Gastroesophageal sphincter (tissue), 4 donors: ENCODE measurements around the gene CAMTA2. TPM values are rescaled to one million over a fixed set of nuclear protein-coding genes. Genes with fewer than 3 reads are reported as not detected.

Experiments used
- ATAC-seq: fragments of 150-250 bp; one replicate; pipeline ENCODE4 v1.9.1; 2016; ENCODE audit warnings: mild to moderate bottlenecking, moderate library complexity
- H3K27ac ChIP-seq, 4 donors: fragments of 200-600 bp; sonication (generic) in 3 of 4; 1 replicate in 3 of 4; 2 replicates in 1 of 4; pipeline ENCODE4 v1.5.1; 2016 to 2019
- H3K27me3 ChIP-seq: fragments of 200-600 bp; sonication (generic); one replicate; pipeline ENCODE4 v1.5.1; 2019
- H3K36me3 ChIP-seq, 2 donors: fragments of 200-600 bp; sonication (generic); one replicate each; pipeline ENCODE4 v1.5.1; 2019; ENCODE audit warnings: control low read depth in 1 of 2
- H3K4me1 ChIP-seq, 3 donors: fragments of 200-600 bp; sonication (generic); 1 replicate in 2 of 3; 2 replicates in 1 of 3; pipeline ENCODE4 v1.5.1; 2016 to 2019; ENCODE audit warnings: control low read depth in 2 of 3
- H3K4me3 ChIP-seq, 2 donors: fragments of 200-600 bp; sonication (generic); one replicate each; pipeline ENCODE4 v1.5.1; 2019; ENCODE audit warnings: mild to moderate bottlenecking in 1 of 2, moderate library complexity in 1 of 2
- H3K9me3 ChIP-seq, 3 donors: fragments of 200-600 bp; sonication (generic); one replicate each; pipeline ENCODE4 v1.5.1; 2017 to 2019; ENCODE audit warnings: control low read depth in 2 of 3
- EP300 ChIP-seq: sonication (generic); formaldehyde crosslinking; IDR thresholded peaks from one replicate; pipeline ENCODE4 v1.6.1; 2017; ENCODE audit warnings: antibody characterized with exemption, mild to moderate bottlenecking
- POLR2A ChIP-seq, 2 donors: fragments of 450-650 bp; IDR thresholded peaks; one replicate each; pipeline ENCODE4 v1.6.1; 2017; ENCODE audit warnings: antibody characterized with exemption in 2 of 2, mild to moderate bottlenecking in 2 of 2, moderate library complexity in 1 of 2
- POLR2AphosphoS5 ChIP-seq: sonication (generic); formaldehyde crosslinking; IDR thresholded peaks from one replicate; pipeline ENCODE4 v1.6.1; 2017; ENCODE audit warnings: antibody characterized with exemption
- WGBS, 2 donors: methylation state at CpG; one replicate each; pipeline ENCODE4 v1.1.5; 2018; ENCODE audit warnings: low coverage in 1 of 2; 5-methylcytosine and 5-hydroxymethylcytosine counted together
- total RNA-seq, 4 donors: library from RNA; depleted of rRNA; stranded (reverse); fragments of >200 nt; gene quantifications; one replicate each; pipeline ENCODE4 v1.1.0, GENCODE V29; 2016
- TF ChIP-seq, protein P1 (sequence below), 4 experiments: fragments of 200-600 bp in 2 of 4; fragments of 450-650 bp in 2 of 4; sonication (generic) in 1 of 4; IDR thresholded peaks; one replicate each; pipeline ENCODE4 v1.5.1; 2017 to 2019; ENCODE audit warnings: antibody characterized with exemption in 4 of 4, mild to moderate bottlenecking in 2 of 4, moderate library complexity in 2 of 4

The CAMTA2 gene
- total RNA-seq, 4 donors from 2014 or later = 16.7 to 50.0 (median 26.1) TPM

DNA sequence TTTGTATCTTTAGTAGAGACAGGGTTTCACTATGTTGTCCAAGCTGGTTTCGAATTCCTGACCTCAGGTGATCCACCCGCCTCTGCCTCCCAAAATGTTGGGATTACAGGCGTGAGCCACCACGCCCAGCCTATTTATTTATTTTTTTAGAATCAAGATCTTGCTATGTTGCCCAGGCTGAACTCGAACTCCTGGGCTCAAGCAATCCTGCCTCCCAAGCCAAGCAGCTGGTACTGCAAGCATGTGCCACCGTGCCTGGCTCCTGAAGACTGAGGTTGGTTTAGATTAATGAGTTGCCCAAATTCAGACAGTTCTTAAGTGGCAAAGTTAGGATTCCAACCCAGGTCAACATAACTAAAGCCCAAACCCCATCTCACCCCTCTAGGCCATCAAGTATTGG is 39.8 kb upstream of the CAMTA2 start:
- H3K9me3 ChIP-seq = no peaks in the 10 kb centered on the region
- TF ChIP-seq POLR2A (IDR thresholded peaks at IDR 0.05) = no peak
- TF ChIP-seq EP300 = no peak
- TF ChIP-seq POLR2AphosphoS5 = no peak
- TF ChIP-seq, protein P1, sequence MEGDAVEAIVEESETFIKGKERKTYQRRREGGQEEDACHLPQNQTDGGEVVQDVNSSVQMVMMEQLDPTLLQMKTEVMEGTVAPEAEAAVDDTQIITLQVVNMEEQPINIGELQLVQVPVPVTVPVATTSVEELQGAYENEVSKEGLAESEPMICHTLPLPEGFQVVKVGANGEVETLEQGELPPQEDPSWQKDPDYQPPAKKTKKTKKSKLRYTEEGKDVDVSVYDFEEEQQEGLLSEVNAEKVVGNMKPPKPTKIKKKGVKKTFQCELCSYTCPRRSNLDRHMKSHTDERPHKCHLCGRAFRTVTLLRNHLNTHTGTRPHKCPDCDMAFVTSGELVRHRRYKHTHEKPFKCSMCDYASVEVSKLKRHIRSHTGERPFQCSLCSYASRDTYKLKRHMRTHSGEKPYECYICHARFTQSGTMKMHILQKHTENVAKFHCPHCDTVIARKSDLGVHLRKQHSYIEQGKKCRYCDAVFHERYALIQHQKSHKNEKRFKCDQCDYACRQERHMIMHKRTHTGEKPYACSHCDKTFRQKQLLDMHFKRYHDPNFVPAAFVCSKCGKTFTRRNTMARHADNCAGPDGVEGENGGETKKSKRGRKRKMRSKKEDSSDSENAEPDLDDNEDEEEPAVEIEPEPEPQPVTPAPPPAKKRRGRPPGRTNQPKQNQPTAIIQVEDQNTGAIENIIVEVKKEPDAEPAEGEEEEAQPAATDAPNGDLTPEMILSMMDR (IDR thresholded peaks at IDR 0.05) = no peak
- H3K27me3 ChIP-seq = no peaks in the 10 kb centered on the region
- no peak overlapping the region for H3K27ac ChIP-seq
- peaks cover 0 to 19% (median 0%) of the 10 kb centered on the region in 3 donors for H3K4me1 ChIP-seq
- no peak for ATAC-seq
- WGBS, 2 donors = 83 to 91% methylated on average over 5 to 6 of the region's 6 CpGs
- no peak overlapping the region for H3K4me3 ChIP-seq
- peaks cover 0 to 25% of the 10 kb centered on the region in 2 donors for H3K36me3 ChIP-seq

DNA sequence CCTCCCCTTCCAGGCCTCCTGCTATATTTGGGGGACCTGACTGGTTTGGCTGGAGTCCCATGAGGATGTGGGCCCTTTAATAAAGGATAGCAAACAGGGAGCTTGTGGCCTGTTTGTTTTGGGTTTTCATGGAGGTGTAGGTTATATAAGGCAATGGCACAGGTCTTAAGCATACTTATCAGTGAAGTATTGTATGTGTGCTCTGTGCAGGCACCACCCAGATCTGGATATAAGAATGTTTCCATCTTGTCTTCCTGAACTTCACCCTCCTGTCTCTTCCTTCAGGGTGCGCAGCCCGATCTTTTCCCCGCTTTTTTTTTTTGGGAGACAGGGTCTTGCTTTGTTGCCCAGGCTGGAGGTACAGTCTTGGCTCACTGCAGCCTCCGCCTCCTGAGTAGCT is 37.1 kb upstream of the CAMTA2 start:
- 88 to 100% methylated on average over 1 to 3 of the region's 4 CpGs for WGBS, 2 donors
- ATAC-seq = no peak
- H3K4me1 ChIP-seq = peaks cover 0 to 4% (median 0%) of the 10 kb centered on the region in 3 donors
- H3K27ac ChIP-seq = no peak overlapping the region
- no peaks in the 10 kb centered on the region for H3K9me3 ChIP-seq
- no peak overlapping the region for H3K4me3 ChIP-seq
- no peaks in the 10 kb centered on the region for H3K27me3 ChIP-seq
- H3K36me3 ChIP-seq = peaks cover 0 to 52% of the 10 kb centered on the region in 2 donors
- TF ChIP-seq, protein P1 (IDR thresholded peaks at IDR 0.05) = no peak
- TF ChIP-seq POLR2A (IDR thresholded peaks at IDR 0.05) (no peak), EP300 (no peak), POLR2AphosphoS5 (no peak)

- no peak overlapping the region for H3K4me3 ChIP-seq
- TF ChIP-seq, protein P1 (IDR thresholded peaks at IDR 0.05) = no peak
- TF ChIP-seq EP300 (no peak), POLR2AphosphoS5 (no peak), POLR2A (IDR thresholded peaks at IDR 0.05) (no peak)
- H3K9me3 ChIP-seq = no peaks in the 10 kb centered on the region
- WGBS, 2 donors = 90% methylated on average over 2 of the region's 29 CpGs; no CpG with 5 or more reads in 1 of the 2 donors
- H3K27me3 ChIP-seq = no peaks in the 10 kb centered on the region
- peaks cover 0 to 4% (median 0%) of the 10 kb centered on the region in 3 donors for H3K4me1 ChIP-seq
- no peak overlapping the region for H3K27ac ChIP-seq
- peaks cover 0 to 62% of the 10 kb centered on the region in 2 donors for H3K36me3 ChIP-seq
- ATAC-seq = no peak
Observed at GRCh38 chr17:5023588-5024147, 36.2 kb upstream of the CAMTA2 start.

GRCh38 chr17:5022171-5022711 is 34.8 kb upstream of the CAMTA2 start:
- Histone ChIP-seq H3K4me1 (peaks cover 0 to 4% (median 0%) of the 10 kb centered on the region in 3 donors), H3K27ac (no peak overlapping the region), H3K4me3 (no peak overlapping the region), H3K9me3 (no peaks in the 10 kb centered on the region), H3K36me3 (peaks cover 0 to 76% of the 10 kb centered on the region in 2 donors), H3K27me3 (no peaks in the 10 kb centered on the region)
- ATAC-seq = no peak
- WGBS, 2 donors = 94 to 100% methylated on average over 1 to 4 of the region's 30 CpGs
- TF ChIP-seq, protein P1 (IDR thresholded peaks at IDR 0.05) = no peak
- TF ChIP-seq EP300 = no peak

DNA sequence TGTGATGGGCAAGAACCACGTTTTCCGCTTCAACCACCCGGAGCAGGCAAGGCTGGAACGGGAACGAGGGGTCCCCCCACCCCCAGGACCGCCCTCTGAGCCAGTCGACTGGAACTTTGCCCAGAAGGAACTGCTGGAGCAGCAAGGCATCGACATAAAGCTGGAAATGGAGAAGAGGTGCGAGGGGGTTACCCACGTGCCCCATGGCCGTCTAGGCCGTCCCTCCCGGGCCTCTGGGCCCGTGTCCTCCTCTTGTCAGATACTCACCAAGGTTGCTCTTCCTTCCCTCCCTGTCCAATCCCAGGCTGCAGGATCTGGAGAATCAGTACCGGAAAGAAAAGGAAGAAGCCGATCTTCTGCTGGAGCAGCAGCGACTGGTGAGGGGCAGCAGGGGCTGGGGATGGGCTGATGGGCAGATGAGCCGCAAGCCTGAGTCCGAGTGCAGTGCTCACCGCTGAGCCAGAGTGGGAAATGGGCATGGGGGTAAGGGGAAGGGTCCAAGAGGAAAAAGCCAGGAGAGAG is 33.1 kb upstream of the CAMTA2 start:
- 75 to 93% methylated on average over 5 to 6 of the region's 20 CpGs for WGBS, 2 donors
- Histone ChIP-seq H3K27me3 (no peaks in the 10 kb centered on the region), H3K36me3 (peaks cover 0 to 93% of the 10 kb centered on the region in 2 donors)

More for the DNA sequence above, 33.1 kb upstream of the CAMTA2 start:
- no peaks in the 10 kb centered on the region for H3K4me1 ChIP-seq
- ATAC-seq = no peak
- H3K27ac ChIP-seq = no peak overlapping the region
- H3K9me3 ChIP-seq = no peaks in the 10 kb centered on the region
- TF ChIP-seq POLR2AphosphoS5 (no peak), POLR2A (IDR thresholded peaks at IDR 0.05) (no peak), EP300 (no peak)
- TF ChIP-seq, protein P1 (IDR thresholded peaks at IDR 0.05) = no peak
- no peak overlapping the region for H3K4me3 ChIP-seq
